WTC11 (cell line): Measurements from ENCODE around the gene STK32A.

Experiments used
- CTCF ChIP-seq: fragments of 200-600 bp; IDR thresholded peaks from 2 replicates; pipeline ENCODE4 v1.8.0; 2022; ENCODE audit warnings: antibody characterized with exemption
- JUN ChIP-seq: sonication (generic); formaldehyde crosslinking; IDR thresholded peaks from 2 replicates; pipeline ENCODE4 v1.8.0; 2023; ENCODE audit warnings: mild to moderate bottlenecking, missing genetic modification reagents
- MAX ChIP-seq: sonication (generic); formaldehyde crosslinking; IDR thresholded peaks from 2 replicates; pipeline ENCODE4 v1.8.0; 2022; ENCODE audit warnings: mild to moderate bottlenecking, missing genetic modification reagents
- TEAD4 ChIP-seq: sonication (generic); formaldehyde crosslinking; IDR thresholded peaks from 2 replicates; pipeline ENCODE4 v1.8.0; 2022; ENCODE audit warnings: mild to moderate bottlenecking, missing genetic modification reagents

GRCh38 chr5:147377682-147378081 lies 142.9 kb downstream of the STK32A start:
- no peak for TF ChIP-seq MAX
- no peak for TF ChIP-seq TEAD4 (CRISPR knock-in tag)
- no peak for TF ChIP-seq JUN
- TF ChIP-seq CTCF, result no peak
